Gastrocnemius medialis (tissue), 4 donors: ENCODE measurements around the gene ZBTB20.
A peak's percentile ranks its signal among the peaks of the same experiment; 100 is the strongest.

Source experiments
- POLR2A ChIP-seq, 2 donors: fragments of 450-650 bp; IDR thresholded peaks; one replicate each; pipeline ENCODE4 v1.6.1; 2017; ENCODE audit warnings: antibody characterized with exemption in 2 of 2, mild to moderate bottlenecking in 2 of 2, moderate library complexity in 2 of 2
- TF ChIP-seq, protein P1 (sequence below), 5 experiments: fragments of 450-650 bp in 3 of 5; fragments of 200-600 bp in 2 of 5; sonication (generic) in 2 of 5; IDR thresholded peaks in 4 of 5; conservative IDR thresholded peaks in 1 of 5; 1 replicate in 4 of 5; 2 replicates in 1 of 5; pipeline ENCODE4 v1.5.1; 2016 to 2019; ENCODE audit warnings: antibody characterized with exemption in 5 of 5, mild to moderate bottlenecking in 3 of 5, moderate library complexity in 3 of 5

DNA sequence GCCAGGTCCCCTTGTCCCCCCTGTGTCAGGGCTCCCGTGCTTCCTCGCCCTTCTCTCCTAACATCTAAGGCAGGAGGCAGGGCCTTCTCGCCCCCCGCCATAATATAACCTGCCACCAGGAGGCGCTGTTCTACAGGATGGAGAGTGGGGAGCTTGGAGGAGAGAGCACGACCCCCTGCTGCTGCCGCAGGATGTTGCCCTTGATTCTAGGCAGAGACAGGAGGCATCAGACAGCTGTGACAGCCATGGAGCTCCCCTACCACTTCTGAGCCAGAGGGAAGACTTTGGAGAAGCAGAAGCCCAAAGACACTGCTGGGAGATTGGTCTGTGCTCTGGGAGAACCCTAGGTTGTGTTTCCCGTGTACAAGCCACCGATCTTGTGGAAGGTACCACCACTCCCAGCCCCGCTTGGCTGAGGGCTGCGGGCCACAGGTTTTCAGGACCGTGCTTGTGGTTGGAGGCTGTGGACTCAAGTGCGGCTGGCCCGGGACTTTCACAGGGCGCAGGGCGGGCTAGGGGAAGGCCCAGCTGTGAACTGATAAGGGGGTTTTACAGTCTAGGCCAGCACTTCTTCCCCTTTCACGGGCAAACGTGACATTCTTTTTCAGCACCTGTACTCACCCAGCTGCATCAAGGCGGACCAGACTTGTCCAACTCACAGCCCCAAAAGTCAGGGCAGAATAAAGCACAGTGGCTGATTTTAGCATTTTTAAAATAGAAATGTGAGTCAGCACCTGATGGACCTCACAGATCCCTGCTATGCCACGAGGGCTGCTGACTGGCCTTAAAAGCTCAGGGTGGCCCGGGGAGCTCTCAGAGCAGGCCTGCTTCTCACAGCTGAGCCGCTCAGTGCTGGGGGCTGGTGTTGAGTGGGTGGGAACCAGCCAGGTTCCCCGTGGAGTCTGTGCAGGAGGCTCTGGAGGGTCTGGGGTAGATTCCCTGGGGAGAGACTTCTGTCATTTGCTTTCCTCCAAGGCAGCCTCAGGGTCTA lies 855.9 kb downstream of the ZBTB20 start:
- TF ChIP-seq, protein P1, sequence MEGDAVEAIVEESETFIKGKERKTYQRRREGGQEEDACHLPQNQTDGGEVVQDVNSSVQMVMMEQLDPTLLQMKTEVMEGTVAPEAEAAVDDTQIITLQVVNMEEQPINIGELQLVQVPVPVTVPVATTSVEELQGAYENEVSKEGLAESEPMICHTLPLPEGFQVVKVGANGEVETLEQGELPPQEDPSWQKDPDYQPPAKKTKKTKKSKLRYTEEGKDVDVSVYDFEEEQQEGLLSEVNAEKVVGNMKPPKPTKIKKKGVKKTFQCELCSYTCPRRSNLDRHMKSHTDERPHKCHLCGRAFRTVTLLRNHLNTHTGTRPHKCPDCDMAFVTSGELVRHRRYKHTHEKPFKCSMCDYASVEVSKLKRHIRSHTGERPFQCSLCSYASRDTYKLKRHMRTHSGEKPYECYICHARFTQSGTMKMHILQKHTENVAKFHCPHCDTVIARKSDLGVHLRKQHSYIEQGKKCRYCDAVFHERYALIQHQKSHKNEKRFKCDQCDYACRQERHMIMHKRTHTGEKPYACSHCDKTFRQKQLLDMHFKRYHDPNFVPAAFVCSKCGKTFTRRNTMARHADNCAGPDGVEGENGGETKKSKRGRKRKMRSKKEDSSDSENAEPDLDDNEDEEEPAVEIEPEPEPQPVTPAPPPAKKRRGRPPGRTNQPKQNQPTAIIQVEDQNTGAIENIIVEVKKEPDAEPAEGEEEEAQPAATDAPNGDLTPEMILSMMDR (IDR thresholded peaks at IDR 0.05 in 4 of 5, conservative IDR thresholded peaks at IDR 0.05 in 1 of 5) = peak; percentile 47 to 71 (median 65)
- no peak for TF ChIP-seq POLR2A (IDR thresholded peaks at IDR 0.05)
